BLaER1 treated with 17β-estradiol and CSF1 and Interleukin-3, amounts not matched to agents 10 nM and 100 nM (cell line): ENCODE results near the gene P4HA2.
A peak's percentile ranks its signal among the peaks of the same experiment; 100 is the strongest.

Source experiments
- H3K27ac ChIP-seq, 11 experiments: shearing (Covaris generic); formaldehyde crosslinking; 2 replicates each; pipeline ENCODE4 v1.8.1; 2022
- H3K27me3 ChIP-seq, 11 experiments: shearing (Covaris generic); formaldehyde crosslinking; 2 replicates each; pipeline ENCODE4 v1.8.1; 2022
- H3K36me3 ChIP-seq, 11 experiments: shearing (Covaris generic); formaldehyde crosslinking; 2 replicates each; pipeline ENCODE4 v1.8.1; 2022
- H3K4me1 ChIP-seq, 10 experiments: shearing (Covaris generic); formaldehyde crosslinking; 2 replicates each; pipeline ENCODE4 v1.8.1; 2022
- H3K4me2 ChIP-seq, 11 experiments: shearing (Covaris generic); formaldehyde crosslinking; 2 replicates each; pipeline ENCODE4 v1.8.1; 2022
- H3K4me3 ChIP-seq, 10 experiments: shearing (Covaris generic); formaldehyde crosslinking; 2 replicates each; pipeline ENCODE4 v1.8.1; 2022
- H3K9ac ChIP-seq, 11 experiments: shearing (Covaris generic); formaldehyde crosslinking; 2 replicates each; pipeline ENCODE4 v1.8.1; 2022
- H3K9me3 ChIP-seq, 11 experiments: shearing (Covaris generic); formaldehyde crosslinking; replicated peaks in 1 of 11; 2 replicates each; pipeline ENCODE4 v1.8.1; 2022
- H4K20me1 ChIP-seq, 11 experiments: shearing (Covaris generic); formaldehyde crosslinking; 2 replicates each; pipeline ENCODE4 v1.8.1; 2022
- Cebpa-rat ChIP-seq, 11 experiments: shearing (Covaris generic); IDR thresholded peaks; 2 replicates each; pipeline ENCODE4 v1.8.1; 2022

The P4HA2 gene

DNA sequence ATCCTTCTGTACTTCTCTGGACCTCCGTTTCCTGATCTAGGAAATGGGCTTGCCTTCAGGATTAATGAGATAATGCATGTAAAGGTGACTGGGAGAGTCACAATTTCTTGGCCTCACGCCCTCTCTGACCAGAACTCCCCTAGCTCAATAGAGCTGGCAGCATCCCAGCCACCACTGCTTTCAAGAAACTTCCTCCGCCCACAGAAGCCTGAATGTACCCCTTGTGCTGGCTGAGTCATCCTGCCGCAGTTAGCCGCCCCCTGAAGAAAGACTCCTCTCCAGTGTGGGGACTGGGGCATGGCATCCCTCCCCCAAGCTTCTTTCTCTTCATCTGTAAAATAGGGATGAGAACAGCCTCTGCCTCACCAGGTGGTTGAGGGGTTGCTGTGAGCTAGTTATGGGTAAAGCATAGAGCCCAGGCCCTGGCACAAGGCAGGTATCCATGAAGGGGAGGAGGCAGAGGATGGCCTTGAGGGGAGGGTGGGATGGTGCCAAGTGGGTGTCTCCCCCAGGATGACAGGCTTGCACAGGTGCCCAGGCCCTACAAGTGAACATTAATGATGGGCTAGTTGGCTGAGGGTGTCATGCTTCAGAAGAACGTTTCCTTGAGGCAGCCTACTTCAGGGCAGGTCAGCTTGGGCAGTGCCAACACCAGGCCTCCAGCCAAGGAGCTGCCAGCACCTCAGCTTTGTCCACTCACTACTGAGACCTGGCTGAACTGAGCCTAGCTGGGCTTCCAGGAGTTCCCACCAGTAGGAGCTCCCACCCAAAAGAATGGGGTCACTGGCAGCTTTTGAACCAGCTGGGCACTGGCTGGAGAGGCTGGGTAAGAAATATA, 33.3 kb upstream of the P4HA2 start:
- Histone ChIP-seq H4K20me1 (no peaks in the 10 kb centered on the region), H3K4me1 (peaks cover 10 to 54% (median 41%) of the 10 kb centered on the region in 10 experiments), H3K27ac (no peak overlapping the region; a peak in 1 of 22 replicates), H3K9ac (no peak overlapping the region), H3K4me2 (peak overlapping the region; percentile 10 to 86 (median 48); a peak in 21 of 22 replicates), H3K9me3 (no peaks in the 10 kb centered on the region), H3K4me3 (no peak overlapping the region), H3K27me3 (no peaks in the 10 kb centered on the region), H3K36me3 (no peaks in the 10 kb centered on the region)
- no peak for TF ChIP-seq Cebpa-rat (IDR thresholded peaks at IDR 0.05)

DNA sequence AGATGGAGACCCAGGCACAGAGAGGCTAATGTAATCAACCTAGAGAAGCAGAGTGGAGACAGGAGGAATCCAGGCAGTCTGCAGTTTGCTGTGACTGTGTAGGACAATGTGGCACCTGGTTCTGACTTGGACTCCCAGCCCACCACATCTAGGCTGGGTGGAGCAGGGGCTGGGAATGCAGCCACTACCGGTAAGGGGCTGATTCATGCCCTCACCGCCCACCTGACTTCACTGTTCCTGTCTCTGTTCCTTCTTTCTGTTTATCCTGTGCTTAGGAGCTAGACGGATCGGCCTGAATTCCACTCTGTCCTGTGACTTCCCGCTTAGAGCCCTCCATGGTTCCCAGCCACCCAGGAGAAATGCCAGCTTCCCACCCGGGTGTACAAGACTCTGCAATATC, 32.4 kb upstream of the P4HA2 start:
- Histone ChIP-seq H3K4me1 (peaks cover 10 to 54% (median 39%) of the 10 kb centered on the region in 10 experiments), H3K27ac (peak overlapping the region in 1 of 11 experiments; percentile 28; a peak in 2 of 22 replicates), H3K9ac (no peak overlapping the region), H4K20me1 (no peaks in the 10 kb centered on the region), H3K27me3 (no peaks in the 10 kb centered on the region), H3K4me3 (no peak overlapping the region), H3K4me2 (peak overlapping the region; percentile 11 to 86 (median 48); a peak in 19 of 22 replicates), H3K36me3 (no peaks in the 10 kb centered on the region), H3K9me3 (no peaks in the 10 kb centered on the region)
- no peak for TF ChIP-seq Cebpa-rat (IDR thresholded peaks at IDR 0.05)

DNA sequence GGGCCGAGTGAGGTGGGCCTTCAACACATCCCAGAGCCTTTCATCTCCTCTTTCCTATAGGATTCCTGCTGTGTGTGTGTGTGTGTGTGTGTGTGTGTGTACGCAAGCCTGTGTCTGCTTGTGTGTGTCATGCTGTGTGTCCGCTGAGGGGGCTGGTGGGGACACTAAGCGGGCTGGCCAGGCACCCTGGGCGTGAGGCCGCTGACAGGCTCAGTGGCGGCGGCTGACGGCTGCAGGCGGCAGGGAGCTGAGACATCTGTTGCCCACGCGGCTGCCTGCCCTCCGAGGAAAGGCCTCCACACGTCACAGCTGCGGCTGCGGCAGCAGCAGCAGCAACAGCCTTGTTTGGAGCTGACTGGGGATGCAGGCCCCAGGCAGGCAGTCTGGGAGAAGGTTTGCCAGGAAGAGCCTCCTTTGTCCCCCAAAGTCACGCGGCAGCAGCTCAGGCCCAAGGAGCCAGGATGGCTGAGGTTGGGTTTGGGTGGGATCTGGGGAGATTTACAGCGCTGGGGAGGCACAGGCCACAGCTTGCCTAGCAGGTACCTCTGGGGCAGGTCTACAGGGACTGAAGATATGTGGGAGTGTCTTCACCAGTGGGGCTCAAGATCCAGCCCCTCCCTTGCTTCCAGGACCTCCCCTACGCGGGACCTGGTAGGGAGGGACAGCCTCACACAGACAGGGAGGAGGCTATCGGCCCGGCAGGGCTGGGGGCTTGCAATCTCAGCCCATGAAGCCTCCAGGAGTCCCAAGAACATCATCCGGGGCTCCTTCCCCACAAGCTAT, 31.6 kb upstream of the P4HA2 start:
- Histone ChIP-seq H3K4me2 (peak overlapping the region in 7 of 11 experiments; percentile 13 to 86 (median 56); a peak in 12 of 22 replicates), H4K20me1 (no peaks in the 10 kb centered on the region), H3K9me3 (no peaks in the 10 kb centered on the region), H3K27me3 (no peaks in the 10 kb centered on the region), H3K9ac (no peak overlapping the region; a peak in 1 of 22 replicates), H3K36me3 (no peaks in the 10 kb centered on the region), H3K4me1 (peaks cover 9 to 54% (median 39%) of the 10 kb centered on the region in 10 experiments), H3K4me3 (no peak overlapping the region), H3K27ac (peak overlapping the region in 3 of 11 experiments; percentile 7 to 28 (median 21); a peak in 2 of 22 replicates)
- no peak for TF ChIP-seq Cebpa-rat (IDR thresholded peaks at IDR 0.05)

DNA sequence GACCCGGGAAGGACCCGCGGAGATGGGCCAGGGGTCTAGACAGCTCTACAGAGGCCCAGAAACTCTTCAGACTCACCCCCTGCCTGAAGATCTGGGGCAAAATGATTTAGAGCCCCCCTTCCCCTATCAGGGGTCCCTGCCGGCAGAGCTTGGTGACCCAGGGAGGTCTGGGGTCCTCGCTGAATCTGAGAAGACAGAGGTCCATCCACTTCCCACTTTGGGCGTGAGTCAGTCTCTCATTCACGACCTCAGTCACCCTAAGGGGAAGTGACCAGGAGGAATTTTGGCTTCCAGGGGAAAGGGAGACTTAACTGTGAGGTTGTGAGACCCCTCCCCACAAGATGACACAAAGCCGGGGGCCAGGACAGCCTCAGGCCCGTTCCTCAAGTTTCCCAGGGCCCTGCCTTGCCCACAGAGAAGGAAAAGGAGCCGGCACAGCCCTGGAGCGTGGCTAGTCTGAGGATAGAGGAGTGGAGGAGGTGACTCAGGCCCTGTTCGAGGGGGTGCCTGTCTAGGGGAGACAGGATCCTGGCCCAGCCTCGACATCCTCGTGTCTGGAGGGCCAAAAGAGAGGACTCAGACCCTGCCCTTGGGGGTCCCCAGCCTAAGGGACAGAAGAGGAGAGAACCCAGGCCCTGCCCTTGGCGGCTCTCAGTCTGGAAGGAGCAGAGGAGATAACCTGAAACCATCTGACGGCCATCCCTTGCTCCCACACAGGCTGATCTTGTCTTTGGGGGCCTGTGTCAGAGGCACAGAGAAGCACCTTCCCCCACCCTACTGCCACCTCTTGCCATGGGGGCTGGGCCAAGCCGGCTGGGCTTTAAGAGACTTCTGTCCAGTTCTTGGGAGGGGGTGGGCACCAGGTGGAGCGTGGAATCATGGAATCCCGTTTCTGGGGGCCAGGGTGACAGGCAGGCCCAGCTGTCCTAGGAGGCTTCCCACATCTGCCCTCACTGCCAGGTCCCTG, 30.7 kb upstream of the P4HA2 start:
- Histone ChIP-seq H3K4me2 (peak overlapping the region in 4 of 11 experiments; percentile 10 to 86 (median 68); a peak in 6 of 22 replicates), H3K4me1 (peaks cover under 1 to 46% (median 30%) of the 10 kb centered on the region in 10 experiments; a peak in 19 of 20 replicates), H3K27me3 (no peaks in the 10 kb centered on the region; a peak in 1 of 22 replicates), H3K9ac (peak overlapping the region in 1 of 11 experiments; percentile 19; a peak in 2 of 22 replicates), H3K36me3 (no peaks in the 10 kb centered on the region), H3K27ac (peak overlapping the region in 3 of 11 experiments; percentile 10 to 28 (median 28); a peak in 4 of 22 replicates), H4K20me1 (no peaks in the 10 kb centered on the region), H3K4me3 (no peak overlapping the region), H3K9me3 (no peaks in the 10 kb centered on the region)
- no peak for TF ChIP-seq Cebpa-rat (IDR thresholded peaks at IDR 0.05)

DNA sequence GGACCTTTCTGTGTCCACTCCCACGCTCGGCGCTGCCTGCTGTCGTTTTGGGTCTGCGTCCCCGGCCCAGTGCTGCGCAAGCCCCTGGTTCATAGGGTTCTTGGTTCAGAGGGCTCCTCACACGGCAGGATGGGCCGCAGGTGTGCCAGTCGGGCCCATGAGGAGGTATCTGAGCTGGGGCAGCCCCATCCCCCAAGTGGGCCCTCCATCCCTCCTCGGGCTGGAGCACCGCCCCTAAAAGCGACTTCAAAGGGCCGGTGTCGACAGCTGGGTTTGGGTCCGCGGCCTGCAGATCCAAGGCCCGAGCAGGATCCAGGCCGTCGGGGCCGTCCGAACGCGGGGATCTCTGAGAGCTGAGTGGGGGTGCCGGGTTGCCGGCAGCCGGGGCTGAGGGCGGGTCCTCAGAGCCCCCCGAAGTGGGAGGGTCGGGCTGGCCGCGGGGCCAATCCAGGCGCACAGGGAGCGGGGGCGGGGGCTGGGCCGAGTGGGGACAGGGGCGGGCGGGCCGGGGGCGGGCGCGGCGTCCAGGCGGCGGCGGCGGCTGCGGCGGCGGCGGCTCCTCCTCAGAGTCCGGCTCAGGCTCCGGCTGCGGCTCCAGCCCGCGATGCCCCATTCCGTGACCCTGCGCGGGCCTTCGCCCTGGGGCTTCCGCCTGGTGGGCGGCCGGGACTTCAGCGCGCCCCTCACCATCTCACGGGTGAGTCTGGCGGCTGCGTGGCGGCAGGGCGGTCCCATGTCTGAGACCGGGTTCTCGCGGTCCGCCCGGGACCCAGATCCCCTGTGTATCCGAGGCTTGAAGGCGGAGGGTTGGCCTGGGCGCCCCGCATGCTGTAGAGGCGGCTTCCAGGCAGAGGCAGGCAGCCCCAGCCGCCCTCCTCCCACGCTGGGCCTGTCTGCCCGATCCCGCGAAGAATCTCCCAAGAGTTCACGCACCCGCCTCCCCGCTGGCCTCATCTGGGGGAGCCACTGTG, 29.8 kb upstream of the P4HA2 start, which contains the start of gene PDLIM4:
TSS of gene PDLIM4 (plus strand) at position 566 of the 971 bp plus-strand sequence. CDS start at position 605, 39 bp downstream.
- no peak for TF ChIP-seq Cebpa-rat (IDR thresholded peaks at IDR 0.05)
- no peaks in the 10 kb centered on the region; a peak in 1 of 22 replicates for H3K27me3 ChIP-seq
- H3K4me1 ChIP-seq = peaks cover 0 to 42% (median 27%) of the 10 kb centered on the region in 10 experiments; a peak in 19 of 20 replicates
- H3K36me3 ChIP-seq = no peaks in the 10 kb centered on the region
- peak within 1 kb of the TSS in 2 of 11 experiments; percentile 10 to 28; a peak in 4 of 22 replicates for H3K27ac ChIP-seq
- no peak within 1 kb of the TSS for H3K4me3 ChIP-seq
- no peaks in the 10 kb centered on the region for H4K20me1 ChIP-seq
- peak within 1 kb of the TSS in 4 of 11 experiments; percentile 10 to 86 (median 68); a peak in 6 of 22 replicates for H3K4me2 ChIP-seq
- H3K9me3 ChIP-seq = no peaks in the 10 kb centered on the region
- H3K9ac ChIP-seq = peak within 1 kb of the TSS in 1 of 11 experiments; percentile 19; a peak in 1 of 22 replicates

DNA sequence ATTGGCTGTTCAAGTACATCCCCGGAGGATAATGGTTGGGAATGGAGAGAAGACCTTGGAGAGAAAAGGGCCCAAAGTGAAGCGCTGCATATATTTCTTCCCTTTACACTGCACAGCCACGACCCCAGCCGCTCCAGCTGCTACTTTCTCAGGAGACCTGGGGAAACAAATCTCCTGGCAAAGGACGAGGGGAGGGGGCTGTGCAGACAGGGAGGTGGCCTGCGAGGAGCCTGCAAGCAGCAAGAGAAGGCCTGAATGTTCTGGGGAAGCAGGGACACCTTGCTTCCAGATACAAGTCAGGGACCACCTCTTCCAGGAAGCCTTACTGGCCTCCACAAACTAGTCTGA, 29.1 kb upstream of the P4HA2 start:
- H3K27me3 ChIP-seq = no peaks in the 10 kb centered on the region; a peak in 1 of 22 replicates
- H3K4me1 ChIP-seq = peaks cover 0 to 41% (median 27%) of the 10 kb centered on the region in 10 experiments; a peak in 19 of 20 replicates
- H3K27ac ChIP-seq = no peak overlapping the region
- H3K4me2 ChIP-seq = no peak overlapping the region
- H3K4me3 ChIP-seq = no peak overlapping the region
- no peaks in the 10 kb centered on the region for H4K20me1 ChIP-seq
- H3K36me3 ChIP-seq = no peaks in the 10 kb centered on the region
- TF ChIP-seq Cebpa-rat (IDR thresholded peaks at IDR 0.05) = no peak
- H3K9me3 ChIP-seq = no peaks in the 10 kb centered on the region
- H3K9ac ChIP-seq = no peak overlapping the region

DNA sequence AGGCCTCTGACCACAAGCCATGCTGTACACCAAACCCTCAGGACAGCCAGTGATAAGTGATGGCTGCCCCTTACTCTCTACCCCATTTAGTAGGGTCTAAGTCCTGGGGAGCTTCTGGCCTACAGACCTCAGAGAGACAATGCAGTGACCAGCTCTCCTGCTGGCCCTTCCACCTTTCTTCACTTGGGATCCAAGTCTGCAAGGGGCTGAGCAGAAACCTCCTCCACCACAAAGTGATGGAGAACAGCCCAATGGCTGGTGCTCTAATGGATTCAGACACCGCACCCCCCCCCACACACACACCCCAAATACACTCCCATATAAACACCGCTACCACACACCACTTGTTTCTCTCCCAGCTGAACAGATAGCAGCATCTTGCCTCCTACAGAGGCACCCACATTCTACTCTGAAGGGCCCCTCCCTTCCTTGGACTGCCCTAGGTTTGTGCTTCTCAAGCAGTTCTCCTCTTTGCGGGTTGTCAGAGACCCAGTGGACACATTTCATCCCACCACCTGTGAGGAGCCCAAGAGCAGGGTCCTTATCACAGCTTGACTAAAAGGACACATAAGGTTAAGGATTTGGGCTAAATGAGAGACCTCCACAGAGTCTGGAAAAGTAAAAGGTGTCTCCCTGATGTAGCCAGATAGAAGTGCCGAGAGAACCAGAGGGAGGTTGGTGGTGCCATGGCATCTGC, 28.6 kb upstream of the P4HA2 start:
- no peak overlapping the region for H3K27ac ChIP-seq
- no peaks in the 10 kb centered on the region for H4K20me1 ChIP-seq
- no peaks in the 10 kb centered on the region; a peak in 1 of 22 replicates for H3K27me3 ChIP-seq
- H3K4me1 ChIP-seq = peaks cover 0 to 39% (median 23%) of the 10 kb centered on the region in 10 experiments; a peak in 19 of 20 replicates
- H3K9me3 ChIP-seq = no peaks in the 10 kb centered on the region
- no peak overlapping the region for H3K9ac ChIP-seq
- no peak overlapping the region for H3K4me2 ChIP-seq
- no peaks in the 10 kb centered on the region for H3K36me3 ChIP-seq
- TF ChIP-seq Cebpa-rat (IDR thresholded peaks at IDR 0.05) = no peak
- H3K4me3 ChIP-seq = no peak overlapping the region
